ENCODE data around the gene FBXW11. TPM values are rescaled to one million over a fixed set of nuclear protein-coding genes. Genes with fewer than 3 reads are reported as not detected.
"Not testable (repeated sequence)": the region's sequence is repeated elsewhere in the genome, so short reads cannot be mapped to it uniquely, and the experiment has no call there.

Gene FBXW11
- total RNA-seq, 2 donors from 2014 or later = 47.3 to 54.8 TPM

DNA sequence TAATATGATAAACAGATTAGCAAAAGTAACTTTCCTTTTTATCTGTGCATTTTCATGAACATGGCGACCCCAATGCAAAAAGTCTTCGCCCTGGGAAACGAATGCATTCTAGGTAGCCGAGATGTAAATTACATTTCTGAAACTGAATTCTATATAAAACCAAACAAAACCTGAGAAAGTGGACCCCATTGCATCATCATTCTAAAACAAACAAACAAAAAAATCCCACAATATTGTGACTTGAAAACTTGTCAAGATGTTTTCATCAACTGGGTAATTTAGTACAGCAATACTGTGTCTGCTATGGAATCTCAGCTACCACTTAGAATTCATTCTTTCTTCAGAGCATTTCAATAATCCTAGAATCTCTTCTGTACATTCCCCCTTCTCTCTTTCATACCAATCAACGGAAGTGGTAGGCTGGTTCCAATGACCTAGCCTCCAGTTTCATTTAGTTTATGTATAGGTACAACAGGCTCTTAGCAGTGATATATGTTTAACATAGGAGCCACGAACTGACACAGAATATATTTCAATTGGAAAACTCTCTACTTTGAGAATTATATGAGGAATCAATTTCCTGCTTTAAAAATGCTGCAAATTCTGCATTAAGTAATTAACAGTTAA is 85.6 kb downstream of the FBXW11 start:
- no peak for ATAC-seq
- H3K4me1 Mint-ChIP-seq (ENCODE audit: low read depth in 2 of 2) = peaks cover 39 to 51% of the 10 kb centered on the region in 2 donors
- no peak for DNase-seq (ENCODE audit: low spot score)
- no peak overlapping the region for H3K4me3 Mint-ChIP-seq
- H3K27me3 Mint-ChIP-seq = no peaks in the 10 kb centered on the region
- H3K27ac Mint-ChIP-seq = peak overlapping the region in 1 of 2 donors; percentile 53
- no peaks in the 10 kb centered on the region for H3K36me3 Mint-ChIP-seq
- H3K9me3 Mint-ChIP-seq = no peaks in the 10 kb centered on the region

DNA sequence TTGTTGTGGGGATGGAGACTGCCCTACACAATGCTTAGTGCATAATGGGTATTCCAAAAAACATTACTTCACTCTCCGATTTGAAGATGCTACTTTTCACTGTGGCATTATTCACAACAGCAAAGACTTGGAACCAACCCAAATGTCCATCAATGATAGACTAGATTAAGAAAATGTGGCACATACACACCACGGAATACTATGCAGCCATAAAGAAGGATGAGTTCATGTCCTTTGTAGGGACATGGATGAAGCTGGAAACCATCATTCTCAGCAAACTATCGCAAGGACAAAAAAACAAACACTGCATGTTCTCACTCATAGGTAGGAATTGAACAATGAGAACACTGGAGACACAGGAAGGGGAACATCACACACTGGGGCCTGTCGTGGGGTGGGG is 90.7 kb downstream of the FBXW11 start:
- H3K4me1 Mint-ChIP-seq (ENCODE audit: low read depth in 2 of 2) = peaks cover 62 to 64% of the 10 kb centered on the region in 2 donors
- not testable (repeated sequence) for H3K36me3 Mint-ChIP-seq; H3K27ac Mint-ChIP-seq; DNase-seq (ENCODE audit: low spot score); H3K4me3 Mint-ChIP-seq; ATAC-seq; H3K9me3 Mint-ChIP-seq; H3K27me3 Mint-ChIP-seq

DNA sequence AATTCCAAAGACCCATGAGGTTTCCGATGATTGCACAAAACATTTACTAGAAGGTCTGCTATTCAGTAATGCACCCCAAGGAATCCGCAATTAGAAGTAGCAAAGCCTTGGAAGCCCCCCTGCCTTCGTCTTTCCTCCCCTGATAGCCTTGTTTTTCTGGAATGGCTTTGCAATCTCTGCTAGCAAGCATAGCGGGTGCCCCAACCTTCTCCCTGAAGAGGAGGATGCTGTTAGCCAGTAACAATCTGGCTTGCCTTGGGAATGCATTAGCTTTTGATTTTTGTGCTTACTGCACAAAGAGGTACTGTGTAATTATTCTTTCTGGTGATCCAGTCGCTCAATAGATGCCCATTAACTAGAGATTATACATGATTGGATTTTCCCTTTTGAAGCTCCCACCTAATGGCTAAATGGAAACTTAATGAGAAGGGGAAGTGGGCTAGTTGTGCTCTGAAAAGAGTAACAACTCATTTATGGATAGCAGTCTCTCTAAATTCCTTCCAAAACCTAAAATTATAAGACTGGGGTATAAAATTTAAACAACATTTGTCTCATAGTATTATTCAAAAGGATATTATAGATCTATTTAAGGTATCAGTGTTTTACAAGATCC is 91.6 kb downstream of the FBXW11 start:
- Mint-ChIP-seq H3K4me1 (ENCODE audit: low read depth in 2 of 2) (peaks cover 58 to 63% of the 10 kb centered on the region in 2 donors), H3K27me3 (no peaks in the 10 kb centered on the region), H3K27ac (no peak overlapping the region), H3K36me3 (no peaks in the 10 kb centered on the region), H3K4me3 (no peak overlapping the region), H3K9me3 (no peaks in the 10 kb centered on the region)
- ATAC-seq (no peak), DNase-seq (ENCODE audit: low spot score) (no peak)

DNA sequence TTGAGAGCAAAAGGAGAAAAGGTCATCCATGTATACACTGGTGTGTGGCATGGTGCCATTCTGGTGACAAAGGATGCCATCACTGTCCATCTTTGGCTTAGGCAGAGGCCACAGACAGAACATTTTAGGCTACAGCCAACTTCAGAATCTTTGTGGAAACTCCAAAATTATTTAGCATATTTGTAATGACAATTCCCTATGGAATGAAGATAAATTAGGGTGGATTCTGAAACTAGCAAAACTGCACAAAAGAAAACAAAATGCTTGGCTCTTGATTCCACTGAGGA is 92.5 kb downstream of the FBXW11 start:
- H3K4me3 Mint-ChIP-seq = peak overlapping the region; percentile 48
- no peaks in the 10 kb centered on the region for H3K36me3 Mint-ChIP-seq
- H3K4me1 Mint-ChIP-seq (ENCODE audit: low read depth in 2 of 2) = peaks cover 49 to 56% of the 10 kb centered on the region in 2 donors
- peak overlapping the region in 1 of 2 donors; percentile 56 for H3K27ac Mint-ChIP-seq
- no peaks in the 10 kb centered on the region for H3K9me3 Mint-ChIP-seq
- H3K27me3 Mint-ChIP-seq = no peaks in the 10 kb centered on the region
- no peak for DNase-seq (ENCODE audit: low spot score)
- ATAC-seq = no peak

DNA sequence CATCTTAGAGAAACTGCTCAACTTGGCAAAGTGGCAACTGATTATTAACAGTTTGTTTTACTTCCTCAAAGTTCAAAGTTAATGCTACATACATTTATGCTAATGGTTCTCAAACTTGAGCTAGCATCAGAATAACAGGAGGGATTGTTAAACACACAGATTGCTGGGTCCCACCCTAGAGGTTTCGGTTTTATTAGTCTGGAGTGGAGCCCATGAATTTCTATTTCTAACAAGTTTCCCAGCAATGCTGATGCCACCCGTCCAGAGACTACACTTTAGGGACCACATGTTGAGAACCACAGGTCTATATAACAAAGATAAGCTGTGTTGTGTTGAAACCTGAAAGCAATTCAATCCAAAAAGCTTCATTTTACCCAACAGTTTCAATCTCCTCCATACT is 95.3 kb downstream of the FBXW11 start:
- H3K4me1 Mint-ChIP-seq (ENCODE audit: low read depth in 2 of 2) = peaks cover 55 to 68% of the 10 kb centered on the region in 2 donors
- H3K36me3 Mint-ChIP-seq = no peaks in the 10 kb centered on the region
- no peaks in the 10 kb centered on the region for H3K9me3 Mint-ChIP-seq
- no peak overlapping the region for H3K4me3 Mint-ChIP-seq
- no peak for DNase-seq (ENCODE audit: low spot score)
- H3K27me3 Mint-ChIP-seq = no peaks in the 10 kb centered on the region
- H3K27ac Mint-ChIP-seq = no peak overlapping the region
- no peak for ATAC-seq

DNA sequence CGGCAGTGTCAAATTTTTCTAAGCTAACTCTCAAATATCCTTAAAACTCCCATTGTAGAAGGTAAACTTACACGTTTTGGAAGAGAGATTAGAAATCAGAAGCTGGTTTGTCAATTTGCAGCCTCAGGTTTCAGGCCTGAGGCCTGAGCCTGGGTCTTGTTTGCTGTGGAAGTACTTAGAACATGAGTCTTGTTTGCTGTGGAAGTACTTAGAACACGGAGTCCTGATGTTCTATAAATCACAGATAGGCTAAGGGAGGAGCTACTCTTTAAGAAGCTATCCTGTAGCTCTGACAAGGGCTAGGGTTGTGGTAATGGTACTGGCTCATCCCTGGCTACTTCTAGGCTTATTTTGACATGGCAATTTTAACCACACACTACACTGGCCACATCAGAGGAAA is 97.8 kb downstream of the FBXW11 start:
- Mint-ChIP-seq H3K4me1 (ENCODE audit: low read depth in 2 of 2) (peaks cover 48 to 60% of the 10 kb centered on the region in 2 donors), H3K4me3 (no peak overlapping the region), H3K27me3 (no peaks in the 10 kb centered on the region), H3K27ac (peak overlapping the region in 1 of 2 donors; percentile 29), H3K9me3 (no peaks in the 10 kb centered on the region), H3K36me3 (no peaks in the 10 kb centered on the region)
- ATAC-seq (no peak), DNase-seq (ENCODE audit: low spot score) (no peak)

DNA sequence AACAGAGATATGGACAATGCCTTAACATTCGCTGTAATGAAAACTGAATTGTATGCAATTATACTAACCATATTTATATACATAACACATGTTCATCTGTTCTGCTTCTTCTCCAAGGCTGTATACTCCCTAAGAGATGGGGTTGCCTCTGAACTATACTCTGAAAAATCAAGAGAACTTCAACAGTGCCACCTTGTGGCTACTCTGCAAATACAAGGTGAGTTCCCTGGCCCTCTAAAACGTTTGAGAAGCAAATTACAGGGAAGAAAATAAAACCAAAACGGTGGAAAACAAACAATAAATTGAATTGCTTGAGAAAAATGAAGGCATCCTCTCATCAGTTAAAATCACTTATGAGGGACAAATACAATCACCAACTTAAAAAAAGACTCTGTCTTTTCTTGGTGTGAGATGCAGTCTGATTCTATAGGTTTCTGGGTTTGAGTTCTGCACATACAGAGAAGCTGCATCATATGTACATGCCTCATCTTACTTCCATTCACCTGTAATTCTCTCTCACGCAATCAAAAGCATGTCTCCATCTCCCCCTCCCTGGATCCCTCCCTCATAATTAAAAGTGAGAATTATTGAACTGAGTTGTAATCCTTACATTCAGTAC is 98.6 kb downstream of the FBXW11 start:
- Mint-ChIP-seq H3K4me3 (peak overlapping the region; percentile 46), H3K36me3 (no peaks in the 10 kb centered on the region), H3K27me3 (no peaks in the 10 kb centered on the region), H3K4me1 (ENCODE audit: low read depth in 2 of 2) (peaks cover 46 to 52% of the 10 kb centered on the region in 2 donors), H3K9me3 (no peaks in the 10 kb centered on the region), H3K27ac (peak overlapping the region; percentile 29 to 35)
- DNase-seq (ENCODE audit: low spot score) (no peak), ATAC-seq (peak; percentile 79 to 80)

DNA sequence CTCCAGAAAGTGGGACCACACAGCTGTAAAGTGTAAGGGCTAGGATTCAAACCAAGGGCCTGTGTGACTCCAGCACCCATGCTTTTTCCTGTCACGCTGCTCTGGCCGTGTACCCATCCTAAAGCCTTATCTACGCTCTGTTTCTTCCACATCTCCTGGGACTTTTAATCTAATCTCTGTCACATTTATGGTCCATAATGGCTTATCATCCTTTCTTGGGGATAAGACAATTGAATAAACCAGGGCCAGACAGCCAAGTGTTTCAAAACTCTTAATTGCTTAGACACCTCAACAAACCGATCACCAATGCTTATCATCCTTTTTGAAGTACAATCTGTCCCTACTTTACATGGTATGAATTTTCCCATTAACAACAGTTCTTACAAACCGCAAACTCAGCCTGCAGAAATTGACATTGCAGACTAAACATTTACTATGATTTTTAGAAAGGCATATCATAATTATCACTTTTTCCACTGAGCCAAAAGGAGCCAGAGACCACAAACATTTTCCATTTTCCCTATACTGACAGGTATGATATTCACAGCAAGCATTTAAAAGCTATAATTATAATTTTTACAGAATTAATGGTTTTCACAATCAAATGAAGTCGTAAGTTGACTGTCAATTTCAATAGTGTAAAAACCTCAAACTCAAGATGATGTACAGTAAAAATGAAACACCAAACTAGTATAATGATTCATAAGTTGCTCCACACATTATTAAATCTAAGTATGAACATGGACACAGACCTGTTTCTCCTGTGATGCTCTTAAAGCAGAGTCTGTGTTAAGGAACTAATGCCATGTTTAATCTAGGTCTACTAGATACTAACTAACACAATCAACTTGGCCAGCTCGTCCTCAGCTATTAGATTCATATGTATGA is 99.5 kb downstream of the FBXW11 start:
- Mint-ChIP-seq H3K4me1 (ENCODE audit: low read depth in 2 of 2) (peaks cover 45 to 46% of the 10 kb centered on the region in 2 donors), H3K27me3 (no peaks in the 10 kb centered on the region), H3K9me3 (no peaks in the 10 kb centered on the region), H3K27ac (peak overlapping the region; percentile 29 to 35), H3K4me3 (peak overlapping the region; percentile 46), H3K36me3 (no peaks in the 10 kb centered on the region)
- peak; percentile 84 to 85 for ATAC-seq
- no peak for DNase-seq (ENCODE audit: low spot score)

DNA sequence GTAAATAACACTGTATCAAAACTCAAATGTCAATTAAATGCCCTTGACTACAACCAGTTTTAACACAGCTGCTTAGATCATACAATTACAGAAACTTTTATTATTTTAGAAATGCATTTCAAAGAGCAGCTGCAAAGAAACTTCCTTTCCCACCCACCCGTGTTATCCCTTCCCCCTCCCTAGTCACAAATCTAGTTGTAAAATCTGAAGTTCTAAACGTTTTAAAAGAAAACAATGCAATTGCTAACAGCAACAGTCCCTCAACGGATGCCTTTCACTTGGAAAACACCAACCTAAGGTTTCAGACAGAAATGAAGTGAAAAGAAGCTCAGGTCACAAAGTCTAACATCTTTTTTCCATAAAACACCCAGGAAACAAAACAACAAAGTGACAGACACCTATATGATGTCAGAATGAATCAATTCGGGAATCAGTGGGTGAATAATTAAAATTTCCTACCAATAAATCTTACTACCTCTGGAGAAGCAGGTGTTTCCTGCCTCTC is 100.3 kb downstream of the FBXW11 start:
- no peaks in the 10 kb centered on the region for H3K27me3 Mint-ChIP-seq
- ATAC-seq = no peak
- H3K4me3 Mint-ChIP-seq = peak overlapping the region; percentile 13

DNA sequence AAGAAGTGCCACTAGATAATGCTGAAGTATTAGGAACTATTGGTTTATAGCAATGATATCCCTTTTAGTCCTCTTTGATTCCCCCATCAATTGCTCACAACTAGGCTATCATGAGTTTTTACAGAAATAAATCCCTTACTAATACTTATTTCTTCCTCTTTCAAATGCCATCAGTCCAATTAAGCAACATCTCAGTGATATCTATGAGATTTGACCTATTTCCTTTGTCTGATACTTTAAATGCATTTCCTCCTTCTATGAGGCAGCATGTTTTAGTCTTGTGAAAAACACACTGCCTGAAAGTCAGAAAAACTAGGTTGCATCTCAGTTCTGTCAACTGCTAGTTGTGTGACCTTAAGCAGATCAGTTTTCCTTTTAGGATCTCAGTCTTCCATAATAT is 101.6 kb downstream of the FBXW11 start:
- H3K36me3 Mint-ChIP-seq = no peaks in the 10 kb centered on the region
- no peaks in the 10 kb centered on the region for H3K27me3 Mint-ChIP-seq
- H3K4me3 Mint-ChIP-seq = no peak overlapping the region
- no peak overlapping the region for H3K27ac Mint-ChIP-seq
- no peak for DNase-seq (ENCODE audit: low spot score)
- no peaks in the 10 kb centered on the region for H3K9me3 Mint-ChIP-seq
- peaks cover 39 to 45% of the 10 kb centered on the region in 2 donors for H3K4me1 Mint-ChIP-seq (ENCODE audit: low read depth in 2 of 2)
- ATAC-seq = no peak

More for the DNA sequence above, 100.3 kb downstream of the FBXW11 start:
- Mint-ChIP-seq H3K9me3 (no peaks in the 10 kb centered on the region), H3K27ac (peak overlapping the region in 1 of 2 donors; percentile 35), H3K4me1 (ENCODE audit: low read depth in 2 of 2) (peaks cover 39% of the 10 kb centered on the region in 2 donors), H3K36me3 (no peaks in the 10 kb centered on the region)
- DNase-seq (ENCODE audit: low spot score) = no peak

DNA sequence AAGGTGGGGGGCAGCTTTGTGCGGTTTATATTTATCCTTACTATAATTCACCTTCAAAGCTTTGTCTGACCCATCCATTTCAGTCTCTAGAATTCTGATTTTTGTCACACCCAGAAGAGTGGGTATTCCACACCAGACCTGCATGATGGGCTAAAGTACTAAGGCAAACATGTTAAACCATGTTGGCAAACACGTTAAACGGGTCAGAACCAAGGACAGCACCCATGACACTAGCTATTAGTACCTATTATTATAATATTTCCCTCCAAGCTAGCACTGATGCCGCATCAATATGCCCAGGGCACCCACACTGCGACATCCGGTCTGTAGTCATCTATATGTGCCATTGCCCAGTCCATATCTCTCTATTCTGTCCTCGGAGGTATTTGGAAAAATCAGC is 104.7 kb downstream of the FBXW11 start:
- ATAC-seq = no peak
- H3K27me3 Mint-ChIP-seq = no peaks in the 10 kb centered on the region
- DNase-seq (ENCODE audit: low spot score) = no peak
- H3K36me3 Mint-ChIP-seq = no peaks in the 10 kb centered on the region
- peaks cover 36 to 37% of the 10 kb centered on the region in 2 donors for H3K4me1 Mint-ChIP-seq (ENCODE audit: low read depth in 2 of 2)
- H3K4me3 Mint-ChIP-seq = no peak overlapping the region
- H3K9me3 Mint-ChIP-seq = no peaks in the 10 kb centered on the region
- no peak overlapping the region for H3K27ac Mint-ChIP-seq

DNA sequence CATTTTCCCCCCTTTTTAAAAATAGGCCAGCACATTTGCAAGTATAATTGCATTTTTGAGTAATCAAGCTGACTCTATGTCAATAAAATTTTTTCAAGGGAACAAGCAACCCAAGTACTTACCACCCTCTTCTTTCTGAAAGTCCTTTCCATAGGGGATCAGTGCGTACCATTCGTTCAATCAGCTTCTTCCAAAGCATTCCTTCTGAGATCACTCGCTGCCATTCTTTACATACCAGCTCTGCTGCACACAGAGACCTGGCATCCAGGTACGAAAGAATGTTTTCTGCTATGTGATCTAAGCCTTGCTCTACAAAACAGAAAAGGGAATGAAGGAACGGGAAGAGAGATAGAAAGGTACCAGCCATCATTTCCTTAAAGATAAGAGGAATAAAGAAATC is 106.6 kb downstream of the FBXW11 start:
- H3K27me3 Mint-ChIP-seq = no peaks in the 10 kb centered on the region
- H3K36me3 Mint-ChIP-seq = no peaks in the 10 kb centered on the region
- peaks cover 17 to 26% of the 10 kb centered on the region in 2 donors for H3K4me1 Mint-ChIP-seq (ENCODE audit: low read depth in 2 of 2)
- no peak overlapping the region for H3K27ac Mint-ChIP-seq
- ATAC-seq (no peak), DNase-seq (ENCODE audit: low spot score) (no peak)
- H3K9me3 Mint-ChIP-seq = no peaks in the 10 kb centered on the region
- no peak overlapping the region for H3K4me3 Mint-ChIP-seq

DNA sequence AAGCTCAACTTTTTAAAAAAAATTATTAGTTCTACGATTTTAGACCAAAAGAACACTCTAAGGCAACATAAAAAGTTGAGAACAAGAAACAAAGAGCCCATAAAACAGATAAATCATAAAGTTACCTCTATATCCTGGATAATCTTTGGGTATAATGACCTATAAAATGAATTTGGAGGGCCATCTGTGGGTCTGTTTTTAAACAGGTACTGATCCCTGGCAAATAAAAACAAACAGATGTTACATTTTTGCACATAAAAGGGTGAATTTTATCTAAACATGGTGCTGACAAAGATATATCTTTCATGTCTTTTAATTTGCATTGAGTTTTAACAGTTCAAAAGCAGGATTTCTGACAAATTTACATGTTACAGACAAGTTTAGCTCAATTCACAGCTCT is 107.6 kb downstream of the FBXW11 start:
- DNase-seq (ENCODE audit: low spot score) (no peak), ATAC-seq (no peak)
- no peaks in the 10 kb centered on the region for H3K36me3 Mint-ChIP-seq
- no peak overlapping the region for H3K27ac Mint-ChIP-seq
- H3K4me1 Mint-ChIP-seq (ENCODE audit: low read depth in 2 of 2) = peaks cover 17 to 24% of the 10 kb centered on the region in 2 donors
- H3K9me3 Mint-ChIP-seq = no peaks in the 10 kb centered on the region
- H3K27me3 Mint-ChIP-seq = no peaks in the 10 kb centered on the region
- no peak overlapping the region for H3K4me3 Mint-ChIP-seq

All from natural killer cell treated with Interleukin-12 subunit alpha and Interleukin-12 subunit beta and Interleukin-15 and Interleukin-18, amount 100 ng/mL, for 72 hours (primary cell).